HCT116 (cell line): ENCODE data around the gene HEBP1. TPM values are rescaled to one million over a fixed set of nuclear protein-coding genes. Genes with fewer than 3 reads are reported as not detected.

Experiments
- ATAC-seq: fragments of 200-7000 bp; cut with Tn5 transposase; 2 replicates; pipeline ENCODE4 v1.9.1; 2020; ENCODE audit warnings: mild to moderate bottlenecking, moderate library complexity
- BruUV-seq: library from RNA; stranded (reverse); fragments of 400-500 nt; replicated peaks from 2 replicates; lab custom pipeline; 2021; lab: Mats Ljungman, UMichigan
- CTCF ChIA-PET: fragments of 300-600 bp; sonication (Branson Sonifier 250); formaldehyde crosslinking; loops from one replicate; lab custom pipeline; 2021; ENCODE audit warnings: antibody characterized with exemption; lab: Charles Lee
- POLR2A ChIA-PET: fragments of 300-600, 350-600 bp; sonication (Branson Sonifier 250); formaldehyde crosslinking; loops from one replicate; lab custom pipeline; 2021; ENCODE audit warnings: antibody characterized with exemption; lab: Charles Lee
- RAD21 ChIA-PET, 2 experiments: fragments of 300-600 bp; sonication (Branson Sonifier 250); formaldehyde crosslinking; loops; one replicate each; lab custom pipeline; 2023; ENCODE audit warnings: low total read pairs in 2 of 2; ENCODE audit not compliant: uncharacterized antibody in 2 of 2, unreplicated experiment in 2 of 2, low non-redundant PET in 1 of 2; lab: Charles Lee
- DNase-seq: peaks from one replicate; pipeline ENCODE4 v3.0.0-alpha.2; 2010; ENCODE audit warnings: low read depth, low spot score
- H2AFZ ChIP-seq: fragments of 200-600 bp; shearing (Covaris generic), sonication (generic); 2 replicates; pipeline ENCODE4 v1.6.1; 2017; ENCODE audit warnings: low read depth, mixed run types, mixed read lengths, antibody characterized with exemption, low read length; ENCODE audit not compliant: poor library complexity, severe bottlenecking
- H3K27ac ChIP-seq: 2 replicates; pipeline ENCODE4 v1.5.1; 2012; ENCODE audit warnings: low read depth, low read length
- H3K27me3 ChIP-seq: fragments of 200-600 bp; sonication (generic); 2 replicates; pipeline ENCODE4 v1.6.1; 2016; ENCODE audit warnings: mixed run types, low read length, mixed read lengths; ENCODE audit not compliant: insufficient read depth
- H3K36me3 ChIP-seq, 2 experiments: fragments of 200-500 bp in 1 of 2; fragments of 200-600 bp in 1 of 2; sonication (Bioruptor generic) in 1 of 2; sonication (generic) in 1 of 2; 2 replicates each; pipeline versions ENCODE4 v1.5.1 to v1.6.1; 2014 to 2016; ENCODE audit warnings: low read length in 2 of 2, inconsistent platforms in 1 of 2, mixed read lengths in 1 of 2, mixed run types in 1 of 2; ENCODE audit not compliant: insufficient read depth in 2 of 2, control insufficient read depth in 1 of 2
- H3K4me1 ChIP-seq, 2 experiments: fragments of 200-600 bp in 1 of 2; sonication (generic) in 1 of 2; 2 replicates each; pipeline versions ENCODE4 v1.5.1 to v1.6.1; 2012 to 2017; ENCODE audit warnings: low read length in 2 of 2, inconsistent platforms in 1 of 2, mild to moderate bottlenecking in 1 of 2, mixed read lengths in 1 of 2, mixed run types in 1 of 2, moderate library complexity in 1 of 2; ENCODE audit not compliant: insufficient read depth in 2 of 2, control insufficient read depth in 1 of 2
- H3K4me2 ChIP-seq: fragments of 200-600 bp; sonication (generic); 2 replicates; pipeline ENCODE4 v1.6.1; 2017; ENCODE audit warnings: mixed run types, low read length, mixed read lengths
- H3K4me3 ChIP-seq, 2 experiments: fragments of 200-600 bp in 1 of 2; sonication (generic) in 1 of 2; replicated peaks in 1 of 2; 2 replicates each; pipeline ENCODE4 v1.5.1; 2011 to 2016; ENCODE audit warnings: low read length in 2 of 2, control low read depth in 1 of 2, low read depth in 1 of 2, mild to moderate bottlenecking in 1 of 2, mixed read lengths in 1 of 2, mixed run types in 1 of 2
- H3K79me2 ChIP-seq: fragments of 200-600 bp; sonication (generic); 2 replicates; pipeline ENCODE4 v1.6.1; 2017; ENCODE audit warnings: mild to moderate bottlenecking, mixed run types, low read length, moderate library complexity, mixed read lengths; ENCODE audit not compliant: insufficient read depth
- H3K9ac ChIP-seq: fragments of 200-600 bp; sonication (generic); 2 replicates; pipeline ENCODE4 v1.6.1; 2016; ENCODE audit warnings: low read length, mixed read lengths
- H3K9me2 ChIP-seq: fragments of 200-600 bp; sonication (generic), shearing (Covaris generic); 2 replicates; pipeline ENCODE4 v1.6.1; 2017; ENCODE audit warnings: mixed run types, mild to moderate bottlenecking, moderate library complexity; ENCODE audit not compliant: insufficient read depth
- H3K9me3 ChIP-seq, 2 experiments: fragments of 200-500 bp in 1 of 2; fragments of 200-600 bp in 1 of 2; sonication (Bioruptor generic) in 1 of 2; sonication (generic) in 1 of 2; 2 replicates each; pipeline ENCODE4 v1.6.1; 2014 to 2017; ENCODE audit warnings: low read length in 2 of 2, mixed read lengths in 2 of 2, inconsistent platforms in 1 of 2, low read depth in 1 of 2, mild to moderate bottlenecking in 1 of 2, mixed run types in 1 of 2, moderate library complexity in 1 of 2; ENCODE audit not compliant: control insufficient read depth in 1 of 2, insufficient read depth in 1 of 2
- H4K20me1 ChIP-seq: fragments of 200-600 bp; sonication (generic), shearing (Covaris generic); 2 replicates; pipeline ENCODE4 v1.6.1; 2017; ENCODE audit warnings: mixed run types, mild to moderate bottlenecking, moderate library complexity; ENCODE audit not compliant: insufficient read depth
- CBX3 ChIP-seq: IDR thresholded peaks from 2 replicates; pipeline ENCODE4 v1.6.1; 2012; ENCODE audit warnings: low read depth
- ELF1 ChIP-seq: IDR thresholded peaks from 2 replicates; pipeline ENCODE4 v1.6.1; 2012; ENCODE audit warnings: low read depth, borderline replicate concordance
- EZH2 ChIP-seq: fragments of 200-600 bp; sonication (generic); IDR thresholded peaks from 2 replicates; pipeline ENCODE4 v1.6.1; 2017; ENCODE audit warnings: antibody characterized with exemption, mixed run types
- EZH2phosphoT487 ChIP-seq: fragments of 200-600 bp; IDR thresholded peaks from 2 replicates; pipeline ENCODE4 v1.6.1; 2018; ENCODE audit warnings: antibody characterized with exemption, borderline replicate concordance
- FOSL1 ChIP-seq: IDR thresholded peaks from 2 replicates; pipeline ENCODE4 v1.6.1; 2012; ENCODE audit warnings: low read depth
- JUND ChIP-seq: IDR thresholded peaks from 2 replicates; pipeline ENCODE4 v1.6.1; 2012
- POLR2A ChIP-seq: IDR thresholded peaks from 2 replicates; pipeline ENCODE4 v1.7.0; 2011; ENCODE audit warnings: borderline replicate concordance; ENCODE audit not compliant: insufficient read depth, insufficient read length; ENCODE audit errors: extremely low read depth
- POLR2AphosphoS5 ChIP-seq: IDR thresholded peaks from 2 replicates; pipeline ENCODE4 v1.6.1; 2011; ENCODE audit warnings: mild to moderate bottlenecking, low read depth, low read length, moderate library complexity
- RAD21 ChIP-seq: IDR thresholded peaks from 2 replicates; pipeline ENCODE4 v1.6.1; 2012; ENCODE audit warnings: low read depth, mild to moderate bottlenecking
- REST ChIP-seq: IDR thresholded peaks from 2 replicates; pipeline ENCODE4 v1.6.1; 2012; ENCODE audit warnings: low read depth
- SP1 ChIP-seq: IDR thresholded peaks from 2 replicates; pipeline ENCODE4 v1.6.1; 2012; ENCODE audit warnings: low read depth
- SRF ChIP-seq: IDR thresholded peaks from 2 replicates; pipeline ENCODE4 v1.6.1; 2012; ENCODE audit warnings: low read depth
- TCF7L2 ChIP-seq: IDR thresholded peaks from 2 replicates; pipeline ENCODE4 v1.7.0; 2011; ENCODE audit warnings: borderline replicate concordance, inconsistent platforms; ENCODE audit not compliant: insufficient read depth, insufficient read length; ENCODE audit errors: extremely low read depth
- YY1 ChIP-seq: IDR thresholded peaks from 2 replicates; pipeline ENCODE4 v1.6.1; 2011; ENCODE audit warnings: low read length, low read depth, moderate library complexity, mild to moderate bottlenecking; ENCODE audit not compliant: insufficient replicate concordance; ENCODE audit errors: extremely low read depth
- ZBTB33 ChIP-seq: IDR thresholded peaks from 2 replicates; pipeline ENCODE4 v1.6.1; 2011; ENCODE audit warnings: mild to moderate bottlenecking, low read length, moderate library complexity; ENCODE audit not compliant: insufficient replicate concordance; ENCODE audit errors: extremely low read depth
- ZFX ChIP-seq: fragments of 450-650 bp; IDR thresholded peaks from 2 replicates; pipeline ENCODE4 v1.6.1; 2017
- ZNF274 ChIP-seq: fragments of 200-500 bp; sonication (Bioruptor generic); IDR thresholded peaks from 2 replicates; pipeline ENCODE4 v1.6.1; 2014; ENCODE audit warnings: mild to moderate bottlenecking, low read depth, low read length, inconsistent platforms
- intact Hi-C: fragments of 100-400 bp; cut with micrococcal nuclease; formaldehyde crosslinking; loops from 2 replicates; pipeline ENCODE4 v1.10.0; 2022
- total RNA-seq: library from RNA; stranded (reverse); gene quantifications from one replicate; pipeline ENCODE4 v1.2.1, GENCODE V29; 2021; ENCODE audit not compliant: unreplicated experiment

The HEBP1 gene
- total RNA-seq, 1 experiment from 2014 or later: 41.0 TPM

- Histone ChIP-seq H3K9me3 (no peaks in the 10 kb centered on the region), H3K36me3 (0 out of 4 replicates have a peak, but pooled peaks cover 0 to 2% of the 10 kb centered on the region in 2 experiments), H3K9ac (no peak overlapping the region), H3K4me3 (no peak overlapping the region), H3K4me1 (peaks cover 17 to 34% of the 10 kb centered on the region in 2 experiments), H3K4me2 (no peak overlapping the region), H2AFZ (no peak overlapping the region), H4K20me1 (no peaks in the 10 kb centered on the region), H3K27ac (no peak overlapping the region), H3K9me2 (no peaks in the 10 kb centered on the region), H3K79me2 (peaks cover 8% of the 10 kb centered on the region; the same call in 1 of the 2 replicates), H3K27me3 (no peaks in the 10 kb centered on the region)
- ATAC-seq (no peak), DNase-seq (no peak)
- ChIA-PET RAD21 (no interaction called here), CTCF (no interaction called here), POLR2A (no interaction called here)
- TSS peak; percentile 30 for BruUV-seq
- intact Hi-C loops: loop anchor here (5.0 kb wide), 2 partner anchors 95 to 205 kb away; no protein-coding TSS in a partner anchor
- TF ChIP-seq TCF7L2 (no peak), EZH2 (no peak), SRF (no peak), CBX3 (no peak), POLR2A (no peak), YY1 (no peak), EZH2phosphoT487 (no peak), ELF1 (no peak), RAD21 (no peak), ZFX (no peak), FOSL1 (no peak), JUND (no peak), REST (no peak), POLR2AphosphoS5 (no peak), SP1 (no peak), ZBTB33 (no peak), ZNF274 (no peak)
Observed at GRCh38 chr12:13002301-13003097, 2.4 kb upstream of the HEBP1 start.
